Ramos (cell line): ENCODE measurements around the gene ATP4A.

Experiments
- in situ Hi-C: fragments of 300-500 bp; cut with MboI; formaldehyde crosslinking; loops from one replicate; pipeline ENCODE4 v1.14.3; 2022; ENCODE audit warnings: low sequenced_read_pairs; ENCODE audit not compliant: unreplicated experiment

The ATP4A gene

DNA sequence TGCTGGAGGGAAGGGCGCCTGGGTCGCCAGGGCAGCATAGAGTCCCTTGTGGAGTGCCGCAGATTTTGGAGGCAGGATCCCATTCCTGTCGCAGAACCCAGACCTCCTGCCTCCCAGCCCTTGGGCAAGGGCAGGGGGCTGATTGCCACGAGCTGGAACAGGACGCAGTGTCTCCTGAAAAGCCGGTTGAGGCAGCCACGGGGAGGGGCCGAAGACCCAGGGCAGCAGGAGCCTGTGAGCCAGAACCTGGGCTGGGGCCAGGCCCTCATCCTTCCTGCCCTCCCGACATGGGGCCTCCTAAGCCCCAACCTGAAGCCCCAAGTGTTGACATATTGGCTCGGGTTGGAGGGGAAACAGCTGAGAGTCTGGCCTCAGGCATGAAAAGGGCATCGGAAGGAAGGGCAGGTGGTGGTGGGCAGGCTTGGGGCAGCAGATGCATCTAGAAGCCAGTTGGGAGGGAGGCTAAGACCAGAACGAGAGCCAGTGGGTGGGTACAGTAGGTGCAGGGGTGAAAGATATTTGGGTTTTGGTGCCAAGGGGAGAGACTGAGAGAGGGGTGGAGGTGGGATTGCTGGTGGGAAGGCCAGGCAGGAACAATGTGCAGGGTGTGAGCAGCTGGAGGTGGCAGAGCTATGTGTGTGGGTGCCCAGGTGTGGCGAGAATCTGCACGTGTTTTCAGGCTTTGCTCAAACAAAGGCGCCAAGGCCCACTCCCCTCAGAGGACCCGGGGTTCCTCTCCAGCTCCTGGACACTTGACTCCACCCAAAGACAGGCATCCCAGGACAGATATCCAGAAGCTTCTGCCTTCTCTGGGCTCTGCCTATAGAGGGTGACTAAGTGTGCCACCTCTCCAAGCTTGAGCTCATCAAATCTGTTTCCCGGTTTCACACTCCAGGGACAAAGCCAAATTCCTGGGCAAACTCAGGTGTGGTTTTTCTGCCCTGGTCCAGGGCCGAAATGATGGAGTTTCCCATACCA, 33.9 kb downstream of the ATP4A start:
- in situ Hi-C loops = no loop called here

DNA sequence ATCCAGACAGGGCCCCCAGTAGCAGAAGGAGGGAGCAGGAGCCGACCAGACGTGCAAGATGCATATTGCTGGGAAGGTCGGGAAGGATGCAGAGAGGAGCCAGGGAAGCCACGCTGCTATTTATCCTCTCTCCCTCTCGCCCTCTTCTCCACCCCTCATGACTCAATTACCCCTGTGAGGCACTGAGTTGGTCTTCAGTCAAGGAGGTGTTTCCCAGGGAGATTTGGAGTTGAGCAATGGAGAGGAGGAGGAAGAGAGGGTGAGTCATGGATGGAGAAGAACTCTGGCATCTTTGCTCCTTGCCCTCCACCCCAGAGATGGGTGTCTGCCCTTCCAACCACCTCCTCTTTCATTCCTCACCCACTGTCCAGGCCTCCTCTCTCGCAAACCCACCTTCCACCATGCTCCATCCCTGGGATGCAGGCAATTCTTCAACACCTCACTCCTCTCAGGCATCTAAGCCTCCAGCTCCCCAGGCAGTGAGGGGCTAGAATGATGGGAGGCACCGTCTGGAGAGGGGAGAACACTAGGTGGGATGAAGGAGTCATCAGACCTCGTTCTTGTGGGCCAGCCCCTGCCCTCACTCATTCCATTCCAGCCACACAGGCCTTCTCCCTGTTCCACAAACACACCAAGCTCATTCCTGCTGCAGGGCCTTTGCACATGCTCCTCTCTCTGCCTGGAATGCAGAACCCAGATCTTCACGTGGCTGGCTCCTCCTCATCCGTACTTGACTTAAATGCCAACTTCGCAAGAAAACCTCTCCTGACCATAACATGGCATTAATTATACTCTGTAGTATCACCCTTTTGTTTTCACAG, 35.0 kb downstream of the ATP4A start, which contains the start of gene SBSN:
TSS of gene SBSN (minus strand) at position 94 of the 821 bp plus-strand sequence. CDS start at position 64, 30 bp downstream.
- in situ Hi-C loops = no loop called here

DNA sequence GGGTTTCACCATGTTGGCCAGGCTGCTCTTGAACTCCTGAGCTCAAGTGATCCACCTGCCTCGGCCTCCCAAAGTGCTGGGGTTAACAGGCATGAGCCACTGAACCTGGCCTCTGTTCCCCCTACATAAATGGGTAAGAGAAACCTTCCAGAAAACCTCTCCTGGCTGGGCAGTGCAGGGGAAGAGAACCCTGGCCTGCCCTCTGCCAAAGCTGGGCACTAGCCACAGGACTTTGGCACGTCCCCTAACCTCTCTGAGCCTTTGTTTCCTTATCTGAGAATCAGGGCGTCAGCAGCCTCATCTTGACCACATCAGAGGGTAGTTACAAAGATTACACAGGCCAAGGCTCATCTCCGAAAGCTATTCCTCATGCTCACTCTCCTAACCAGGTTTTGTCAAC, 37.6 kb downstream of the ATP4A start:
- in situ Hi-C loops = no loop called here

DNA sequence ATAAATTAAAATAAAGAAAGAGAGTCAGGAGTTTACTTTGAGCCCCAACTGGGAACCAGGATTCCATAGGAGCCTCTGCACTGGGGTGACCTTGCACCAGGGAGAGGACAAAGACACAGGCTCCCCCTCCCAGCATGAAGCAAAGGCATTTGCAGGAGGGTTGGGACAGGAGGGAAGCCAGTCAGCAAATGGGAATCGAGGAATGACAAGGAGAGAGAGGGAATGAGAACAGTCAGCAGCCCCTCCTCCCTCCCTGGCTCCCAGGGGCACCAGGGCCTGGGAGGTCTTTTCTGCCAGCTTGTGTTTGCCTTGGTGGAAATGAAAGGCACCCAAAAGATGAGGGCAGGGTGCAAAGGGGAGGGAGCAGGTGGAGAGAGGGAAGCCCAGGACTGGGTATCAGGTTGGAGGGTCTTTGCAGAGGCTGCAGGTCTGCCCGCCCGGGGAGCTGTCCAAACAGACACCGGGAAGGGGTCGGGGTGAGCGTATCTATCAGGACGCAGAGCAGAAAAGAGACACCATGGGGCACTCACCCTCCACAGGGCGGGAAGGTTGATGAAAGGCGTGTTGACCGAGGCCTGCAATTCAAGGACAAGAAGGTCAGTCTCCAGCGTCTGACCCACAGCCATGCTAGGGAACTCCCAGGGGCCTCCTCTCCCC, 39.1 kb downstream of the ATP4A start:
- in situ Hi-C loops = no loop called here

DNA sequence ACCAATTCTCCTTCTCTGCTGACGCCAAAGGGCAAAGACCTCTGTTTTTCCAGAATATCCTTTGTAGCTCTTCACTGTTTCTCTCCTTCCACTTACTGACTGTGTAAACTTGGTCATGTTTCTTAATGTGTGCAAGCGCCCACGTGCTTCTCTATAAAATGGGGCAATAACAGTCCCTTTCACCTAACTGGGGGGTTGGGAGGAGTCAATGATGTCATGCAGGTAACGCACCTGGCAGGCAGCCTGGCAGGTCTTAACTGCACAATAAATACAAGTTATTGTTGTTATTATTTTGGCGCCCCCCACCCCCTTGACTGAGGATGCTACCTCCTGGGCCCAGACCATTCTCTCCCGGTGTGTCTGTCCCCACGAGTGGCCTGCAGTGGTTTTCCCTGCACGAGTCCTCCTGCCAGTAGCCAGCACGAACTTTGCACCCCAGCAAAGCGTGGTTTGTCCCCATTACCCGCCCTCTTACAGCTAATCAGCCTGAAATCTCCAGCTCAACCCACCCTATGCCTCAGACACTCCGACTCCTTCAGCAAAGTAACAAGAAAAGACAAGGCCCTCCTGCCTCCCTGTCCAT, 40.6 kb downstream of the ATP4A start:
- in situ Hi-C loops = no loop called here

DNA sequence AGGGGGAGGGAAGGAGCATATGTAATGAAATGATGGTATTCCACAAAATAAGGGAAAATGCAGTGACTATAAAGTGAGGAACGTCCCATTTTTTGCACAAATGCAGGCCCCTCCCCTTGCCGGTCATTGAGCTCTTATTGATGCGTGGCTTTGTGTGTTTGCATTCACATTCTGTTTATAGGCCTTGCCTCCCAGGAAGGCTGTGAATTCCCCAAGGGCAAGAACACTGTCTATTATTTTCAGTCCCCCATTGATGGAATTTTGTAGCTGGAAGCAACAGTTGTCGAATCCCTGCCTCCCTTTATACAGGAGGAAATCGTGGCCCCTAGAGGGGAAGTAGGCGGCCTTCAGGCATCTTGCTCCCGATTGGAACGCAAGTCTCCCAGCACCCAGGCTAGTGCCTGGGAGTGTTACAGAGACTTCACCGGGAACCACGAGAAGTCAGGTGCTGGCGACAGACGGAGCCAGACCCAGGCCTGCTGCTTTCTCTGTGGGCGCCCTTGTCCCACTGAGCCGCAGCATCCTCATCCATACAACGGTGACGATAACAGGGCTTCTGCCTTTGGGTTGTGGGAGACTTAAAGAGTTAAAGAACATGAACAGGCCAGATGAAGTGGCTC, 42.2 kb downstream of the ATP4A start:
- in situ Hi-C loops = no loop called here

DNA sequence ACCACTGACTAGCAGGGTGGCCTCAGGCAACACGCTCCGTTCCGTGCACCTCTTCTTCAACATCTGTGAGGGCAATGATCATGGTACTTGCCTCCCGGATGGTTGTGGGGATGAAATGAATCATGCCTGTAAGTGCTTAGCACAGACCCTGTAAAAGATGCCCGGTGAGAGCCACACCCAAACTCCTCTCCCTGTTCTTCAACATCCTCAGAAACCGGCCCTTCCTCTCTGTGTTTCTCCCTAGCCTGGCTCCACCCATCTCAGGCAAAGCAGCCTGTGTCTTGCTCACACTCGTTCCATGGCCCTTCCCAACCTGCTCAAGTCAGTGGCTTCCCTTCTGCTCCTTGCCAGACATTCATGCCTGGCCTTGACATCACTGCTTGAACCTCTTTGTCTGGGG, 44.2 kb downstream of the ATP4A start:
- in situ Hi-C loops = no loop called here

DNA sequence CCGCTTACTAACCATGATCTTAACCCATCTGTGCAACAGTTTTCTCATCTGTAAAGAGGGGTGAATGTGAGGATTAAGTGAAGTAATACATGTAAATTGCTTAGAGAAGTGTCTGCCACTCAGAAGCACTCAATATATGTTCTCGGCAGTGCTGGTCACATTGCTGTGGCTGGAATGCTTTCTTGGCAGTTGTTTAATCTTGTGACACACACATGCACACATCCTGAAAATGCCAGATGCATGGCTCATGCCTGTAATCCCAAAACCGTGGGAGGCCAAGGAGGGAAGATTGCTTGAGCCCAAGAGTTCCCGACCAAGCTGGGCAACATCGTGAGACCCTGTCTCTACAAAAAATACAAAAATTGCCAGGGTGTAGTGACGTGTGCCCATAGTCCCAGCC, 45.1 kb downstream of the ATP4A start:
- in situ Hi-C loops = no loop called here

DNA sequence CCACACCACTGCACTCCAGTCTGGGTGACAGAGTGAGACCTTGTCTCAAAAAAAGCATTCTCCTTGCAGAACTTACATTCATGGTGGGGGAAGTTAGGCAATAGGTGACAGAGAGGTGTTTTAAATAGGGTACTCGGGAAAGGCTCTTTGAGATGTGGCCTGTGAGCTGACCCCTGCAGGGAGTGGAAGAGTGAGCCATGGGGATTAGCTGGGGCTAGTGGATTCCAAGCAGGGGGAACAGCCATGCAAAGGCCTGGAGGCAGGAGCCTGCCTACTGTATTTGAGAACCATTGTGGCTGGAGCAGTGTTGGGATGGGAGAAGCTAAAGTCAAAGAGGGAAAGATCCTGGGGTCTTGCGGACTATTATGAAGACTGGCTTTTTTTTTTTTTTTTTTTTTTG, 46.1 kb downstream of the ATP4A start:
- in situ Hi-C loops = no loop called here

DNA sequence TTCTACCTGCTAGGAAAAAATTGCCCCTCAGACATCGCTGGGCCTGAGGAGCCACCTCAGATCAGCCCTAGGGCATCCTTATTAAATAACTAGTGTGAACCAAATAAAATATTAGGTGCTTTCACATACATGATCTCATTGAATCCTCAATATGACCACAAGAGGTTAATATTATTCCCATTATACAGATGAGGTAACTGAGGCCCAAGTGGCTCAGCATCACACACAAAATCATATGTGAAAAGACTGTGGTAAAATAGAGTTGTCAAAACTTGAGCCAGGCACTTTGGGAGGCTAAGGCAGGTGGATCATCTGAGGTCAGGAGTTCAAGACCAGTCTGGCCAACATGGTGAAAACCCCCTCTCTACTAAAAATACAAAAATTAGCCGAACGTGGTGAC, 47.1 kb downstream of the ATP4A start:
- in situ Hi-C loops = no loop called here

DNA sequence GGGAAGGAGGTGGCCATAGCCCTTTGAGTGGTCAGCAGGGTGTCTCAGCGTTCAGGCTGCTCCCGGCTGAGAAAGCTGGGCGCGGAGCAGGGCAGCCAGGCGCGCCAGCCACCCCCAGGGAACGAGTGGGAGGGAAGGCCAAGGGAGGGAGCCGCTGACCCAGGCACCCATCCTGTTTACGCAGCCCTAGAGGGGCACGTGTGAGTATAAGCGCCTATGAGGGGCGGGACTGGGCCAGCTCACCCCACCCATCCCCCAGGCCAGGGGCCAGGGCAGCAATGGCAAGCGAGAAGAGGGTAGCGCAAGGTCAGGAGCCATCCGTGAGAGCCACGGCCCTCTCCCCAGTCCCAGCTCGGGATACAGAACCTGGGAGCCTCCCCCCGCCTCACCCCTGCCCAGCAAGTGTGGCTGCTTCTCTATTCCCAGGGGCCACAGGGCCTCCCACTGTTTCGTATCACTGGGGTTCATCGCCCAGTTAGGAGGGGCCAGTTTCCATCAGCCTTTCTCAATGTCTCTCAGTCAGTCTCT, 49.1 kb downstream of the ATP4A start:
- in situ Hi-C loops = no loop called here

DNA sequence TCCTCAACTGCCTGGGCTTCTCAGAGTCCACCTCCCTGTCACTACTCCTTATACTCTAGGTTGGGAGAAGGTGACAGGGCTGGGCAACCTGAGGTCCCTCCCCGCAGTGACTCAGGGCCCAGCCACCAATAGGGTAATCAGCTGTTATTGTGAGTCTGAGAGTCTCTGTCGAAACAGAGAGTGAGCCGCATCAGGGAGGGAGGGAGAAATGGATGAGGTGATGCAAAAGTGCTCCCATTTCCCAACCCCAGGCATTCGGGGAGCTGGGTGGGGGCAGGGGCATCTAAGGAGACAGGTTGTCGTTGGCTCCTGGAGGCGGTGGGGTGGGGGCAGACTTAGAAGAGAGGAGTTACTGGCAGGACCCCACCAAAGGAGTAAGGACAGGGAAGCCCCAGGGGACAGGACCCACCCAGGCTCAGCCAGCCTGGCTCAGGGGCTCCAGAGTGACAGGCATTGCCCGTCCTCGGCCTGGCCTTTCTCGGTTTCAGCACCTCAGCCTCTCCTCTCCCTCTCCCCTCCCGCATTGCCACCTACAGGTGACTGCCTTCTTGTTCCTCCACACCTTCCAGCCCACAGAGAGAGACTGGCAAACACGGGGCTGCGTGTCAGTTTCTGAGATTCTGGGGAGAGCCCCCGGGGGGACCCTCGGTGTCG, 49.7 kb downstream of the ATP4A start, which contains the start of gene DMKN:
TSS of gene DMKN (minus strand) at position 22 of the 654 bp plus-strand sequence. CDS start 174 bp downstream, outside the sequence.
- in situ Hi-C loops = no loop called here

DNA sequence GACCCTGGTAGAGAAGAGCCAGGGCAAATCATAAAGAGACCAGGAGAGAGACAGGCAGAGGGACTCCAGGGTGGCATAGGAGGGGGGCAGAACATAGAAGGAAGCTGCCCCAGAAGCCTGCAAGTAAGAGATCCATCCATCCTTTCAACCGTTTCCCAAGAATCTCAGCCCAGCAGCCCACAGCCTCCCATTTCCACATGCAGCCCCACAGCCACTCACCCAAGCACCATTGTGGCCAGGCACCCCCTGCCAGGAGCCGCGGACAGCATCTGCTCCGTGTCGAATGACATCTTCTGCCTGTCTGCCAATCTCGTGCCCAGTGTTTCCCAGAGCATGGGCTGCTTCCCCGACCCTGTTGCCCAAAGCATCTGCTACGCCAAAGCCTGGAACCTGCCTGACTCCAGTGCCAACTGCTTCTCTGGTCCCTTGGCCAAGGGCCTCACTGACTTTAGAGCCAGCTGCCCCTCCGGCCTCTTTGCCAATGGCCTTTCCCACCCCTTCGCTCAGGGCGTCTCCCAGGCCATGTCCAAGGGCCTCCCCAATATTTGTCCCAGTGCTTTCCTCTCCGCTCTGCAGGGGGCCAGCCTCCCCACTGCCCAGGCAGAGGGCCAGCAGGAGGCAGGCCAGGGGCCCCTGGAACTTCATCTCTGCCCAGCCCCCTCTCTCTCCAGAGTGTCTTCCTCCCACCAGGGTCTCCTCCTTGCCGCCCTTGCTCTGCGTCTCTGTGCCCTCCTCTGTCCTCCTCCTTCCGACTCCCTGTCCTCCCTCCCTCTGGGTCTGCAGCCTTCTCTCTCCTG, 50.4 kb downstream of the ATP4A start:
- in situ Hi-C loops = no loop called here

DNA sequence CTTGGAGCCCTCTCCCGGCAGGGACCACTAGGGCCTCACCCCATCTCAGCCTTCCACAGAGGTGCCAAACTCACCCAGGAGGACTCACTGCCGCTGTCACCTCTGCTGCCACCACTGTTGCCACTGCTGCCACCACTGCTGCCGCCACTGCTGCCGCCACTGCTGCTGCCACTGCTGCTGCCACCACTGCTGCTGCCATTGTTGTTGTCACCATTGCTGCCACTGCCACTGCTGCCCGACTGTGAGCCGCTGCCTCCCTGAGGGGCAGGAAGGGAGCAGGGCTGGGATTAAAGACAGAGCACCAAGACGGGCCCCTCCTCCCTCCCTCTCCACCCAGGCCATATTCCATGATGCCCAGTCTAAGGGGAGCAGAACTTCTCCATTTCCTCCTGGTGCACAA, 52.1 kb downstream of the ATP4A start:
- in situ Hi-C loops = no loop called here

DNA sequence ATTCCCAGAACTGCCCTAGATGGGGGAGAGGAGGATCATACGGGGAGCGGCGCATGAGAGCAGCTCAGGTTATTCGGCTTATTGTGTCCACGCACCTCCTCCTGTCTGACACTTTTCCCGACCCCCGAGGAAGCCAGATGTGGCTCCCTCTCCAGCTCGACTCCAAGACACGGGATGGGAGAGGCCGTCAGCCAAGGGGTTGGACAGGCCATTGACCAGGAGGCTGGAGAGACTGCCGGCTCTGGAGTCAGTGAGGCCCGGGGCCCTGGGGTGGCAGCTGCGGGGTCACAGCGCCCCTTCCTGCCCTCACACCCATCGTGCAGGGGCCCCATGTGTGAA, 52.9 kb downstream of the ATP4A start:
- in situ Hi-C loops = no loop called here

DNA sequence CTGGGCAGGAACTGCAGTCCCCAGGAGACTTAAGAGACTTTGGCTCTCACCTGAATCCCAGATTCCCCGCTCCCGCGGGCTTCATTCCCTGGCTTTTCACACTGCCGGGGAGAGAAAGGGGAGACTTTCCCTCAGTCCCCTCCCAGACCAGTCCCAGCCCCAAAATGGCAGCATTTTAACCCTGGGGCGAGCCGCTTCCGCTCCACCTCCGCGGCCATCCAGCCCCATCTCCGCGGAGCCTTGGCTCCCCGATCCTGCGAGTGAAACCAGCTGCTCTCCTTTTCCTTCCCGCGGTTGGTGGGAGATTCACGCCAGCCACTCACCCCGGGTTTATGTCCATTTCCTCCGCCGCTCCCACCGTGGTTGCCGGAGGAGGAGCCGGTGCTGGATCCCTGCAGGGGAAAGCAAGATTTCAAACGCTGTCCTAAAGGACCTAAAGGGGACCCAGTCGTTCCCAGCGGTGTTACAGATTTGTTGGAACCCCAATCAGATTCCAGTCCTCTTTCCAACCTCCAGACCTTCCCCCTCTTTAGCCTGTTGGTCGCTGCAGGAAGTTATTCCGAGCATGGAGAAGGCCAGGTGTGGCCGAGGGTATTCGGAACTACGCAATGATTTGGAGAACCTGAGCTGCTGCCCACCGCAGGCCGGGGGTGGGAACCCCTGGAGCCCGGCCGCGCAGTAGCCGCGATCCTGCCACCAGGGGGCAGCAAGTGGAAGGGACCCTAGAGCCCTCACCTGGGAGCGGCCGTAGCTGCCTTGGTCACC, 53.4 kb downstream of the ATP4A start:
- in situ Hi-C loops = no loop called here

DNA sequence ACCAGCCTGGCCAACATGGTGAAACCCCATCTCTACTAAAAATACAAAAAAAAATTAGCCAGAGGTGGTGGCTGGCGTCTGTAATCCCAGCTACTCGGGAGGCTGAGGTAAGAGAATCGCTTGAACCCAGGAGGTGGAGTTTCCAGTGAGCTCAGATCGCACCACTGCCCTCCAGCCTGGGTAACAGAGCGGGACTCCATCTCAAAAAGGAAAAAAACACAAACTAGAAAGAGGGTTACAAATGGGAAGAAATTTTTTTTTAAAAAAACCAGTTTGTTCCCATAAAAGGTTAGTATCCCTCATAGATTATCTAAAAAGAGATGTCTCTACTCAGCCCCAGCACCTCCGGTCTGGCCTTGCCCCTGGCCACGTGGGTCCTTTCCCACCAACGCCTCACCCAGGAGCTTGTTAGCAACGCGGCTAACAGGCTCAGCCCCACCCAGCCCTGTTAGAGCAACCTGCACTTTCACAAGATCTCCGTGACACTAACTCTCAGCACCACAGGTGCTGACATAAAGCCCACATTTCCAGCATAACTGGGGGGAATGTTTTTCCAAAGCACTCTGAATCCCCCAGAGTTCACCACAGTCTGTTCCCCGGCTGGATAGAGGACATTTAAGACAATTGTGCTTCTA, 54.3 kb downstream of the ATP4A start:
- in situ Hi-C loops = no loop called here
